ENCODE measurements around the gene HRH4.

HRH4 gene

DNA sequence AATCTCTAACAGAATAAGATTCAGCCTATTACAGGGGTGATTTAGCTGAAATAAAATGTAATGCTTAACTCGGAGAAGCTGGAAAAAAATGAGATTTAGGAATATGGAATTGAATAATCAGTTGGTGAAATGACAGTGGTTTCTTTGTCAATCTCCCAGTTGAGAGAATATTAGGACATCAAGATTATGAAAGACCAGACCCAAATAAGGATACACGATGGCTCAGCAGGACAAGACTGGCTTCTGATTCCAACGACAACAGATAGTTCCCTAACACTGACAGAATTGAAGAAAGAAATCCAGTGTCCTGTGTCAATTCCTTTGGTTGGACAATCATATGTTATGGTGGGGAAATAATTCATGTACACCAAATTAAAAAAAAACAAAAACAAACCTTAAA is 55.8 kb downstream of the HRH4 start:
- no peak for TF ChIP-seq CTCF (IDR thresholded peaks at IDR 0.05; ENCODE audit: borderline replicate concordance, insufficient read depth, low read depth, low read length)
- no peak overlapping the region for H3K4me3 ChIP-seq (ENCODE audit: low read depth, low read length)

DNA sequence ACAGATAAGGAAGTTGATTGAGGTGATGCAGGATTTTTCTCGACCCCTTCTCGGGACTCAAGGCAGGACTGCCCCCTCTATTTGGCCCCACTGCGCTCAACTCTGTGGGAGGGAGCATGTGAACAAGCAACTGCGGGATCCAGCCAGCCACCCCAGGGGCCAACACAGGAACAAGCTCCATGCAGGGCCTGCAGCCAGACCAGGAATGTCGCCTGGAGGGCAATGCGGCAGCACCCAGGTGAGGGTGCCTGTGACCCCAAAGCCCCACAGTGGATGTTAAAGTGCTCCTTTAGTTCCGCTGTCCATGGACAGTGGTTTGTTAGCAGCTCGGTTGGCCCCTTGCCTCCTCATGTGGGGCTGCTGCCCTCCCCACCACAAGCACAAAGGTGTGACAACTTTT is 57.1 kb downstream of the HRH4 start:
- no peak overlapping the region for H3K4me3 ChIP-seq (ENCODE audit: low read depth, low read length)
- TF ChIP-seq CTCF (IDR thresholded peaks at IDR 0.05; ENCODE audit: borderline replicate concordance, insufficient read depth, low read depth, low read length): no peak

GRCh38 chr18:24518596-24518995 is 58.2 kb downstream of the HRH4 start:
- no peak for TF ChIP-seq CTCF (IDR thresholded peaks at IDR 0.05; ENCODE audit: borderline replicate concordance, insufficient read depth, low read depth, low read length)
- no peak overlapping the region for H3K4me3 ChIP-seq (ENCODE audit: low read depth, low read length)
